Activated naive CD4-positive, alpha-beta T cell treated with Interleukin-2 at 50 U/mL for 16 hours (primary cell): ENCODE measurements around the gene RANBP9.
A peak's percentile ranks its signal among the peaks of the same experiment; 100 is the strongest.

Experiments
- DNase-seq: peaks from one replicate; pipeline ENCODE4 v3.0.0-alpha.2; 2020

The RANBP9 gene

GRCh38 chr6:13710552-13711323 lies 897 bp downstream of the RANBP9 start:
- DNase-seq, result peak; percentile 47

GRCh38 chr6:13709689-13710551 lies 1.7 kb downstream of the RANBP9 start:
- DNase-seq, result no peak

- no peak for DNase-seq
These were observed 2.9 kb downstream of the RANBP9 start for GRCh38 chr6:13708736-13709135.

- DNase-seq, result no peak
These were observed 8.1 kb downstream of the RANBP9 start for GRCh38 chr6:13703496-13703895.

- DNase-seq, result no peak
These were observed 8.8 kb downstream of the RANBP9 start for GRCh38 chr6:13702809-13703302.

GRCh38 chr6:13700232-13700631 lies 11.4 kb downstream of the RANBP9 start:
- DNase-seq, result no peak

GRCh38 chr6:13698715-13699114 lies 12.9 kb downstream of the RANBP9 start:
- DNase-seq, result no peak

- DNase-seq, result no peak
These were observed 13.8 kb downstream of the RANBP9 start for GRCh38 chr6:13697857-13698256.

GRCh38 chr6:13696226-13696625 lies 15.4 kb downstream of the RANBP9 start:
- no peak for DNase-seq

GRCh38 chr6:13695252-13695651 lies 16.4 kb downstream of the RANBP9 start:
- no peak for DNase-seq

GRCh38 chr6:13694562-13694961 lies 17.1 kb downstream of the RANBP9 start:
- no peak for DNase-seq

GRCh38 chr6:13689511-13690256 lies 22.0 kb downstream of the RANBP9 start:
- DNase-seq, result no peak

- DNase-seq, result no peak
These were observed 22.9 kb downstream of the RANBP9 start for GRCh38 chr6:13688692-13689196.

- DNase-seq, result peak; percentile 18
These were observed 23.7 kb downstream of the RANBP9 start for GRCh38 chr6:13687917-13688351.

- DNase-seq, result no peak
These were observed 26.8 kb downstream of the RANBP9 start for GRCh38 chr6:13684855-13685254.

GRCh38 chr6:13683038-13683437 lies 28.6 kb downstream of the RANBP9 start:
- DNase-seq, result no peak

GRCh38 chr6:13682346-13682745 lies 29.3 kb downstream of the RANBP9 start:
- no peak for DNase-seq

- no peak for DNase-seq
These were observed 30.2 kb downstream of the RANBP9 start for GRCh38 chr6:13681305-13682061.

- DNase-seq, result no peak
These were observed 31.1 kb downstream of the RANBP9 start for GRCh38 chr6:13680448-13680968.

- DNase-seq, result no peak
These were observed 31.6 kb downstream of the RANBP9 start for GRCh38 chr6:13679996-13680395.

- no peak for DNase-seq
These were observed 33.2 kb downstream of the RANBP9 start for GRCh38 chr6:13678255-13678983.
